Endothelial cell of umbilical vein (primary cell): Measurements from ENCODE around the gene PTH1R.

Experiments
- CTCF ChIP-seq, 2 donors: IDR thresholded peaks; 1 replicate in 1 of 2; 2 replicates in 1 of 2; pipeline ENCODE4 v1.5.1; 2011; ENCODE audit warnings: low read length in 2 of 2, mild to moderate bottlenecking in 2 of 2, moderate library complexity in 2 of 2, control low read depth in 1 of 2, inconsistent platforms in 1 of 2, low read depth in 1 of 2; ENCODE audit not compliant: insufficient read depth in 1 of 2; ENCODE audit errors: extremely low read depth in 1 of 2
- EZH2 ChIP-seq: IDR thresholded peaks from 2 replicates; pipeline ENCODE4 v1.6.1; 2012; ENCODE audit warnings: borderline replicate concordance, low read depth, mild to moderate bottlenecking, moderate library complexity, low read length, inconsistent platforms; ENCODE audit not compliant: severe bottlenecking
- GATA2 ChIP-seq: IDR thresholded peaks from 2 replicates; pipeline ENCODE4 v1.7.0; 2011; ENCODE audit warnings: low read depth, mild to moderate bottlenecking, moderate library complexity, mixed read lengths, low read length; ENCODE audit not compliant: insufficient read length, insufficient read depth
- POLR2A ChIP-seq: IDR thresholded peaks from 2 replicates; pipeline ENCODE4 v1.6.1; 2012; ENCODE audit warnings: low read depth, mild to moderate bottlenecking, control low read depth, low read length

GRCh38 chr3:46897829-46898320 lies 20.4 kb downstream of the PTH1R start:
- TF ChIP-seq CTCF (IDR thresholded peaks at IDR 0.05; ENCODE audit: extremely low read depth in 1 of 2, insufficient read depth in 1 of 2, low read depth in 1 of 2, low read length in 2 of 2) (no peak), POLR2A (no peak), EZH2 (no peak), GATA2 (no peak)
